Neuron (in vitro differentiated cells): ENCODE data around the gene PMPCB.

Experiments
- H2AFZ ChIP-seq: one replicate; pipeline ENCODE4 v1.6.1; 2013; ENCODE audit warnings: low read depth, mild to moderate bottlenecking, inconsistent platforms, low read length, moderate library complexity
- H3K27me3 ChIP-seq: one replicate; pipeline ENCODE4 v1.6.1; 2013; ENCODE audit warnings: low read length; ENCODE audit not compliant: insufficient read depth
- H3K36me3 ChIP-seq: one replicate; pipeline ENCODE4 v1.6.1; 2013; ENCODE audit warnings: low read length; ENCODE audit not compliant: insufficient read depth
- H3K4me1 ChIP-seq: one replicate; pipeline ENCODE4 v1.6.1; 2013; ENCODE audit warnings: low read length; ENCODE audit not compliant: insufficient read depth
- H3K4me3 ChIP-seq: 2 replicates; pipeline ENCODE4 v1.5.1; 2013; ENCODE audit warnings: mild to moderate bottlenecking, low read length, moderate library complexity
- H3K9me3 ChIP-seq: one replicate; pipeline ENCODE4 v1.6.1; 2013; ENCODE audit warnings: low read length

Gene PMPCB

GRCh38 chr7:103297837-103298179, 573 bp downstream of the PMPCB start:
- Histone ChIP-seq H3K27me3 (no peaks in the 10 kb centered on the region), H3K9me3 (no peaks in the 10 kb centered on the region), H3K36me3 (peaks cover 41% of the 10 kb centered on the region), H3K4me3 (peak overlapping the region; percentile 94), H3K4me1 (peaks cover 18% of the 10 kb centered on the region), H2AFZ (peak overlapping the region; percentile 86)

DNA sequence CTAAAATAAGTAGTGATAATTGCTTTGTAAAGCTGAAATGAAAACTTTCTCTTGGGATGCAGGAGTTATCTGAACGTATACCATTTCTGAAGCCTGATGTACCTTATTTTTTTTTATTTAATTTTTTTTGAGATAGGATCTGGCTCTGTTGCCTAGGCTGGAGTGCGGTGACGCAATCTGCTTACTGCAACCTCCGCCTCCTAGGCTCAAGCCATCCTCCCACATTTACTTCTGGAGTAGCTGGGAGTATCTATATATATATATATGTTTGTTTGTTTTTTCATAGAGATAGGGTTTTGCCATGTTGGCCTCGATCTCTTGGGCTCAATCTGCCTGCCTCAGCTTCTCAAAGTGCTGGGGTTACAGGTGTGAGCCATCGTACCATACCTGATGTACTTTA, 2.4 kb downstream of the PMPCB start:
- no peaks in the 10 kb centered on the region for H3K27me3 ChIP-seq

GRCh38 chr7:103301441-103301840, 4.2 kb downstream of the PMPCB start:
- Histone ChIP-seq H3K36me3 (peaks cover 73% of the 10 kb centered on the region), H3K9me3 (no peaks in the 10 kb centered on the region), H3K27me3 (no peaks in the 10 kb centered on the region), H3K4me1 (peaks cover 16% of the 10 kb centered on the region), H2AFZ (no peak overlapping the region), H3K4me3 (no peak overlapping the region)

More for the DNA sequence above, 2.4 kb downstream of the PMPCB start:
- H3K4me3 ChIP-seq: no peak overlapping the region
- H2AFZ ChIP-seq: no peak overlapping the region
- peaks cover 16% of the 10 kb centered on the region for H3K4me1 ChIP-seq
- no peaks in the 10 kb centered on the region for H3K9me3 ChIP-seq
- H3K36me3 ChIP-seq: peaks cover 58% of the 10 kb centered on the region

DNA sequence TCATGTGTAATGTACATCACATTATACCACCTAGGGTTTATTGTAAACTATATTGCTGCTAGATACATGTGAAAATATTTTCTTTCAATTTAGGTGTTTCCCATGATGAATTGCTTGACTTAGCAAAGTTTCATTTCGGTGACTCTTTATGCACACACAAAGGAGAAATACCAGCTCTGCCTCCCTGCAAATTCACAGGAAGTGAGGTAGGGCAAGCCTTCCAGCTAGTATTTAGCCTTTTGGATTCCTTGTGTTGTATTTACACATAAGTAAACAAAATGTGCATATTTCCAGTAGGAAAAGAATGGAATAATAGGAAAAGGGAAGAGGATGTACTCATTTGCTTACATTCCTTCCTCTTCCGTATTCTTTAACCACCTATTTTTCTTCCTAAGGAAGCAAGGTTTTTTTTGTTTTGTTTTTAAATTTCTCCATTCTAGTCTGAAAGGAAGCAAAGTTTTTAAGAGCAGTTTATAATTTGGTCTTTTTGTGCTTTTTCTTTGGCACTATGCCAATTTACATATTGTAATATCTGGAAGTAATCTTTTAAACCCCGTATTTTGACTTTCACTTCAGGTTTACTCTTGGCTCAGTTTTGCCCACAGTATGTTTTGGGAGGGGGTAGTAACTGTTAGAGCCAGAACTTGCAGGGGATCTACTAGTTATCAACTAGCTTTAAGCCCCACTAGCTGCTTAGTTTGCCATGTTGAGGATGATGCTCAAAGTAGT, 10.4 kb downstream of the PMPCB start:
- H3K9me3 ChIP-seq: no peaks in the 10 kb centered on the region
- H3K36me3 ChIP-seq: peaks cover 88% of the 10 kb centered on the region

GRCh38 chr7:103314852-103315251, 17.6 kb downstream of the PMPCB start:
- Histone ChIP-seq H3K4me1 (no peaks in the 10 kb centered on the region), H2AFZ (no peak overlapping the region), H3K9me3 (no peaks in the 10 kb centered on the region), H3K36me3 (peaks cover 97% of the 10 kb centered on the region), H3K27me3 (no peaks in the 10 kb centered on the region), H3K4me3 (no peak overlapping the region)

More for the DNA sequence above, 10.4 kb downstream of the PMPCB start:
- Histone ChIP-seq H3K27me3 (no peaks in the 10 kb centered on the region), H3K4me1 (no peaks in the 10 kb centered on the region), H2AFZ (no peak overlapping the region), H3K4me3 (no peak overlapping the region)

- Histone ChIP-seq H3K27me3 (no peaks in the 10 kb centered on the region), H3K9me3 (no peaks in the 10 kb centered on the region), H3K4me1 (no peaks in the 10 kb centered on the region), H2AFZ (no peak overlapping the region), H3K4me3 (no peak overlapping the region), H3K36me3 (peaks cover 91% of the 10 kb centered on the region)
Observed at GRCh38 chr7:103316380-103316941, 19.2 kb downstream of the PMPCB start.

GRCh38 chr7:103317009-103317408, 19.8 kb downstream of the PMPCB start:
- H3K27me3 ChIP-seq: no peaks in the 10 kb centered on the region
- H3K4me3 ChIP-seq: no peak overlapping the region
- no peak overlapping the region for H2AFZ ChIP-seq
- no peaks in the 10 kb centered on the region for H3K9me3 ChIP-seq
- H3K36me3 ChIP-seq: peaks cover 90% of the 10 kb centered on the region
- no peaks in the 10 kb centered on the region for H3K4me1 ChIP-seq

GRCh38 chr7:103325744-103326143, 28.5 kb downstream of the PMPCB start:
- no peak overlapping the region for H3K4me3 ChIP-seq
- no peaks in the 10 kb centered on the region for H3K4me1 ChIP-seq
- H3K9me3 ChIP-seq: no peaks in the 10 kb centered on the region
- no peak overlapping the region for H2AFZ ChIP-seq
- H3K36me3 ChIP-seq: peaks cover 54% of the 10 kb centered on the region
- no peaks in the 10 kb centered on the region for H3K27me3 ChIP-seq

DNA sequence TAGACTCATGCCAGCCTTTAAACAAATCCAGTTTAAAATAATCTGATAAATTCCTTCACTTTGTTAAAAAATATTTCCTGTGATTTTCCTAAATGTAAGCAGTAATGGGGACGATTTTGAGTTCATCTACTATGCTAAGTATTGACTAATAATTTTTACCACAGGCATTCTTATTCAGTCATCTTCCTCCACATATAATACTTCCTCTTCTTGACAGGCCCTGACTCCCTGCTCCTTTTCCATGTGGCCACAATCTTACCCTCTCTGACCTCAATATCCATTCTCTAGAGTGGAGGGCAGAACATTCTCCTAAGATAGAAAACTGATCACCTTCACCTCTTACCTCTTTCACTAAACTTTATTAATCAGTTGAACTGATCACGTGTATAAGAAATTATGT, 39.5 kb downstream of the PMPCB start:
- no peak overlapping the region for H3K4me3 ChIP-seq
- H3K4me1 ChIP-seq: no peaks in the 10 kb centered on the region
- no peaks in the 10 kb centered on the region for H3K27me3 ChIP-seq
- no peaks in the 10 kb centered on the region for H3K9me3 ChIP-seq
- H2AFZ ChIP-seq: no peak overlapping the region
- H3K36me3 ChIP-seq: peaks cover 70% of the 10 kb centered on the region

DNA sequence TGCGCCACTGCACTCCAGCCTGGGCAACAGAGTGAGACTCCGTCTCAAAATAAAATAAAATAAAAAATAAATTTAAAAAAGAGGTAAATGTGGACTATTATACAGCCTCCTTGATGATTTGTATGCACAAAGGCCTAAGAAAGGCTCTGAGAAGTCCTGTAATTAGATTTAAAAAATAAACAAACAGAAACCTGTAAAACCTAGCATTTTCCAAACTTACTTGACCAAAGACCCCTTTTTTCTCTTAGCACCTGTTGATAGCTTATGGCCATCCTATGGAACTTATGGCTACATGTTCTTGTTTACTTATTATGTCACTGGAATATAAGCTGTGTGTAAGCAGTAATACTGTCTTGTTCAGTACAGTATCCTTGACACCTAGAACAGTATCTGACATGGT, 41.6 kb downstream of the PMPCB start:
- Histone ChIP-seq H2AFZ (no peak overlapping the region), H3K27me3 (no peaks in the 10 kb centered on the region), H3K4me3 (no peak overlapping the region), H3K36me3 (peaks cover 66% of the 10 kb centered on the region), H3K4me1 (peaks cover 7% of the 10 kb centered on the region), H3K9me3 (no peaks in the 10 kb centered on the region)

GRCh38 chr7:103341466-103341865, 44.2 kb downstream of the PMPCB start:
- Histone ChIP-seq H3K4me1 (peaks cover 8% of the 10 kb centered on the region), H2AFZ (no peak overlapping the region), H3K4me3 (no peak overlapping the region), H3K9me3 (no peaks in the 10 kb centered on the region), H3K27me3 (no peaks in the 10 kb centered on the region), H3K36me3 (peaks cover 47% of the 10 kb centered on the region)

DNA sequence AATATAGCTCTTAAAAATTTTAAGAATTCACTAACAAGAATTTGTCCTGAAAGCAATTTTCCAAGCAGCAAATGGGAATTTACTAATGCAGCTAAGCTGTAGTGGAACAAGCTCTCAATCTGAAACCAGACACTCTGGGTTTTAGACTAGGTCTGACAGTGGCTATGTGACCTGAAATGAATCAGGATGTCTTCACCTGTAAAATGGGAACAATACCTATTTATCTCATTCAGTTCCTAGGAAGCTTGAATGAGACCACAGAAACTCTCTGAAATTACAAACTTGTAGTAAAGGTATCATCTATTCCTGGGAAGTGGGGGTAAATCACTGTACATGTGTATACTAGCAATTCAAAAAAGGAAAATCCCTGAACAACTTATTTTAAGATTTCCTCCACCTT, 46.1 kb downstream of the PMPCB start:
- H2AFZ ChIP-seq: no peak overlapping the region
- H3K9me3 ChIP-seq: no peaks in the 10 kb centered on the region
- H3K36me3 ChIP-seq: peaks cover 31% of the 10 kb centered on the region
- H3K4me3 ChIP-seq: peak overlapping the region; percentile 79
- no peaks in the 10 kb centered on the region for H3K27me3 ChIP-seq
- H3K4me1 ChIP-seq: peaks cover 17% of the 10 kb centered on the region

DNA sequence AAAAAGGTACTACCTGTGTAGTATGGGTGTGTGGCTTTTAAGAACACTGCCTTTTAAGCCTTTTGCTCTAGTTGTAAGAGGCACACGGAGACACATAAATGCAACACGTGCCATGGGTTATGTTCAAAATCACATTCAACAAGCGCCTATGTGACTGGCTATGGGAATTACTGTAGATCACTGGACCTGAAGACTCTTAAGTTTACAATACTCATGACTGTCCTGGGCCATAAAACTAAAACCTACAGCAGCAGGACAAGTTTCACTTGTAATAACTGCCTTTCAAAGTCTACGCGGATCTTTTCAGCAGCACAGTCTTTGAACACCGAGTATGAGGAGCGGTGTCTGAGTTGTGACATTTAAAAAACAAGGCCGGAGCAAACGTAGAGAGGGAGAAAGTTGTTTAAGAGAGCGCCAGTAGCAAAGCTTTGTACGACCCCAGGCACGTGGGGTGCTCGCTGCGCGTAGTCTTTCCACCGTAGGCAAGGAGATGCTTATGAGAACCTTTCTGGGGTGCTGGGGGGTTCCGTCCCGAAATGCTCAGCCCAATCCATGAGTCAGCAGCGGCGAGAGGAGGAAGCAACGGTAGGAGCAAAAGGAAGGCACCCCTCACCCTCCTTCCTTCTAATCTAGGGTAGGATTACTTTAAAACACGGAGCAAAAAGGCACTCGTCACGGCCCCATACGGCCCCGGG, 46.7 kb downstream of the PMPCB start:
- no peaks in the 10 kb centered on the region for H3K27me3 ChIP-seq
- peak overlapping the region; percentile 99 for H2AFZ ChIP-seq
- H3K4me1 ChIP-seq: peaks cover 22% of the 10 kb centered on the region
- peaks cover 29% of the 10 kb centered on the region for H3K36me3 ChIP-seq
- no peaks in the 10 kb centered on the region for H3K9me3 ChIP-seq
- H3K4me3 ChIP-seq: peak overlapping the region; percentile 79
